ENCODE results near the gene PACRG. TPM values are rescaled to one million over a fixed set of nuclear protein-coding genes. Genes with fewer than 3 reads are reported as not detected.

Gene PACRG
- total and polyA plus RNA-seq, 2 of the 13 experiments (the other 11 are each of a cell fraction or from before 2014, with no cell fraction given), result 0.13 TPM; not detected in 1

DNA sequence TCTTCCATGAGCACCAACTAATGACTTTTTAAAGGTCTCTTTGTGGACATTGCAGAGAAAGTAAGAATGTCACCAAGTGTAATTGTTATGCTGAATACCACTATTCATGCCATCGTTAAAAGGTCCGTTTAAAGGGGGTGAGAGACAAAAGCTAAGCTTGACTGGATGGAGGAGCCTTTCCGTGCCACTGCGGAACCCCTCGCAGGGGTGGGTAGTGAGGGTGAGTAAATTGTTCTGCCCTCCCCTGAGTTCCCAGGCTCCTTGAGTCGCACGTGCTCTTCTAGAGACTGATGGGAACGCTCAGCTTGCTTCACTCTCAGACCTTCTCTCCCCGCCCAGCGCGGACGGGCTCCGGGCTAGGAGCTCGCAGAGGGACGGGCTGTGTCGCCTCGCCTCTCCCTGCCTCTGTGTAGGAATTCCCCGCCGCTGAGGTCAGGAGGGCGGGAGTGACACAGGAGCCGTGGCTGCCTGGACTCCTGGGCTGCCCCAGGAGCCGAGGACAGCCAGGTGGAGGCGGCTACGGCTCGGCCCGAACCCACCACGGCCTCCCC, 371.9 kb downstream of the PACRG start (continued):
- TF ChIP-seq, protein P1, sequence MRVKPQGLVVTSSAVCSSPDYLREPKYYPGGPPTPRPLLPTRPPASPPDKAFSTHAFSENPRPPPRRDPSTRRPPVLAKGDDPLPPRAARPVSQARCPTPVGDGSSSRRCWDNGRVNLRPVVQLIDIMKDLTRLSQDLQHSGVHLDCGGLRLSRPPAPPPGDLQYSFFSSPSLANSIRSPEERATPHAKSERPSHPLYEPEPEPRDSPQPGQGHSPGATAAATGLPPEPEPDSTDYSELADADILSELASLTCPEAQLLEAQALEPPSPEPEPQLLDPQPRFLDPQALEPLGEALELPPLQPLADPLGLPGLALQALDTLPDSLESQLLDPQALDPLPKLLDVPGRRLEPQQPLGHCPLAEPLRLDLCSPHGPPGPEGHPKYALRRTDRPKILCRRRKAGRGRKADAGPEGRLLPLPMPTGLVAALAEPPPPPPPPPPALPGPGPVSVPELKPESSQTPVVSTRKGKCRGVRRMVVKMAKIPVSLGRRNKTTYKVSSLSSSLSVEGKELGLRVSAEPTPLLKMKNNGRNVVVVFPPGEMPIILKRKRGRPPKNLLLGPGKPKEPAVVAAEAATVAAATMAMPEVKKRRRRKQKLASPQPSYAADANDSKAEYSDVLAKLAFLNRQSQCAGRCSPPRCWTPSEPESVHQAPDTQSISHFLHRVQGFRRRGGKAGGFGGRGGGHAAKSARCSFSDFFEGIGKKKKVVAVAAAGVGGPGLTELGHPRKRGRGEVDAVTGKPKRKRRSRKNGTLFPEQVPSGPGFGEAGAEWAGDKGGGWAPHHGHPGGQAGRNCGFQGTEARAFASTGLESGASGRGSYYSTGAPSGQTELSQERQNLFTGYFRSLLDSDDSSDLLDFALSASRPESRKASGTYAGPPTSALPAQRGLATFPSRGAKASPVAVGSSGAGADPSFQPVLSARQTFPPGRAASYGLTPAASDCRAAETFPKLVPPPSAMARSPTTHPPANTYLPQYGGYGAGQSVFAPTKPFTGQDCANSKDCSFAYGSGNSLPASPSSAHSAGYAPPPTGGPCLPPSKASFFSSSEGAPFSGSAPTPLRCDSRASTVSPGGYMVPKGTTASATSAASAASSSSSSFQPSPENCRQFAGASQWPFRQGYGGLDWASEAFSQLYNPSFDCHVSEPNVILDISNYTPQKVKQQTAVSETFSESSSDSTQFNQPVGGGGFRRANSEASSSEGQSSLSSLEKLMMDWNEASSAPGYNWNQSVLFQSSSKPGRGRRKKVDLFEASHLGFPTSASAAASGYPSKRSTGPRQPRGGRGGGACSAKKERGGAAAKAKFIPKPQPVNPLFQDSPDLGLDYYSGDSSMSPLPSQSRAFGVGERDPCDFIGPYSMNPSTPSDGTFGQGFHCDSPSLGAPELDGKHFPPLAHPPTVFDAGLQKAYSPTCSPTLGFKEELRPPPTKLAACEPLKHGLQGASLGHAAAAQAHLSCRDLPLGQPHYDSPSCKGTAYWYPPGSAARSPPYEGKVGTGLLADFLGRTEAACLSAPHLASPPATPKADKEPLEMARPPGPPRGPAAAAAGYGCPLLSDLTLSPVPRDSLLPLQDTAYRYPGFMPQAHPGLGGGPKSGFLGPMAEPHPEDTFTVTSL (CRISPR knock-in tag; IDR thresholded peaks at IDR 0.05; ENCODE audit: borderline replicate concordance), result no peak
- TF ChIP-seq, protein P2, sequence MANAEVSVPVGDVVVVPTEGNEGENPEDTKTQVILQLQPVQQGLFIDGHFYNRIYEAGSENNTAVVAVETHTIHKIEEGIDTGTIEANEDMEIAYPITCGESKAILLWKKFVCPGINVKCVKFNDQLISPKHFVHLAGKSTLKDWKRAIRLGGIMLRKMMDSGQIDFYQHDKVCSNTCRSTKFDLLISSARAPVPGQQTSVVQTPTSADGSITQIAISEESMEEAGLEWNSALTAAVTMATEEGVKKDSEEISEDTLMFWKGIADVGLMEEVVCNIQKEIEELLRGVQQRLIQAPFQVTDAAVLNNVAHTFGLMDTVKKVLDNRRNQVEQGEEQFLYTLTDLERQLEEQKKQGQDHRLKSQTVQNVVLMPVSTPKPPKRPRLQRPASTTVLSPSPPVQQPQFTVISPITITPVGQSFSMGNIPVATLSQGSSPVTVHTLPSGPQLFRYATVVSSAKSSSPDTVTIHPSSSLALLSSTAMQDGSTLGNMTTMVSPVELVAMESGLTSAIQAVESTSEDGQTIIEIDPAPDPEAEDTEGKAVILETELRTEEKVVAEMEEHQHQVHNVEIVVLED (CRISPR knock-in tag; IDR thresholded peaks at IDR 0.05; ENCODE audit: borderline replicate concordance), result no peak

DNA sequence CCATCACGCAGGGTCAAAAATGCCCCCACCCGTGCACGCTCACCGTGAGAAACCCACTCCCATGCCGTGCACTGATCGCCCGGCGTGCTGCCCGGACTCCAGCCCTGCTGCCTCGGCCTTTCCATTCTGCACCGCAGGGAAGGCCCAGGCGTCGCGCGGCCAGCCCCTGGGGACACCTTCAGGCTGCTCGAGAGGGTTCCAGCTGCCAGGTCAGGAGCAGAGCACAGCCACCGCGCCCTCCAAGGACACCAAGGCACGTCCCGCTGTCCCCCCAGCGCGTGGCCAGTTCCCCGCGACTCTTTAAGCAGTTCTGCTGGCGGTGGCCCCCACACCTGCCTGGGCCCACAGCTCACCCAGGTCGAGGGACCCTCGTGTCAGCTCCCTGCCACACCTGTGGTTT, 372.5 kb downstream of the PACRG start:
- CTCF ChIA-PET (ENCODE audit: low intra/inter-chr PET ratio, low total read pairs), result no interaction called here
- no peak overlapping the region for H3K27ac ChIP-seq (ENCODE audit: extremely low read length, insufficient read depth, low read length)
- DNase-seq (ENCODE audit: low spot score) (no peak), FAIRE-seq (no peak), ATAC-seq (no peak)
- no peak overlapping the region for H2AFZ ChIP-seq (ENCODE audit: low read length)
- intact Hi-C loops (cut with micrococcal nuclease; ENCODE audit: unreplicated experiment) (no loop called here), in situ Hi-C loops (cut with HindIII; ENCODE audit: extremely low pct_ligation_motif_present, low pct_unique_long_range_greater_than_20kb) (no loop called here)
- POLR2A ChIA-PET, result no interaction called here
- H3K79me2 ChIP-seq (ENCODE audit: insufficient read depth, low read length), result no peaks in the 10 kb centered on the region
- 66% methylated on average over 24 of the region's 27 CpGs for WGBS (ENCODE audit: low lambda C conversion rate)
- no peaks in the 10 kb centered on the region for H3K36me3 ChIP-seq (replicated peaks in 1 of 2; ENCODE audit: control insufficient read depth in 1 of 2, insufficient read depth in 2 of 2, low read length in 2 of 2)
- no peaks in the 10 kb centered on the region for H3K4me1 ChIP-seq (ENCODE audit: insufficient read depth, low read length)
- TF ChIP-seq, protein P3, sequence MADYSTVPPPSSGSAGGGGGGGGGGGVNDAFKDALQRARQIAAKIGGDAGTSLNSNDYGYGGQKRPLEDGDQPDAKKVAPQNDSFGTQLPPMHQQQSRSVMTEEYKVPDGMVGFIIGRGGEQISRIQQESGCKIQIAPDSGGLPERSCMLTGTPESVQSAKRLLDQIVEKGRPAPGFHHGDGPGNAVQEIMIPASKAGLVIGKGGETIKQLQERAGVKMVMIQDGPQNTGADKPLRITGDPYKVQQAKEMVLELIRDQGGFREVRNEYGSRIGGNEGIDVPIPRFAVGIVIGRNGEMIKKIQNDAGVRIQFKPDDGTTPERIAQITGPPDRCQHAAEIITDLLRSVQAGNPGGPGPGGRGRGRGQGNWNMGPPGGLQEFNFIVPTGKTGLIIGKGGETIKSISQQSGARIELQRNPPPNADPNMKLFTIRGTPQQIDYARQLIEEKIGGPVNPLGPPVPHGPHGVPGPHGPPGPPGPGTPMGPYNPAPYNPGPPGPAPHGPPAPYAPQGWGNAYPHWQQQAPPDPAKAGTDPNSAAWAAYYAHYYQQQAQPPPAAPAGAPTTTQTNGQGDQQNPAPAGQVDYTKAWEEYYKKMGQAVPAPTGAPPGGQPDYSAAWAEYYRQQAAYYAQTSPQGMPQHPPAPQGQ (CRISPR knock-in tag; IDR thresholded peaks at IDR 0.05; ENCODE audit: borderline replicate concordance), result no peak
- no peak for TF ChIP-seq ZNF17 (CRISPR knock-in tag; IDR thresholded peaks at IDR 0.05)
- TF ChIP-seq ZNF547 (CRISPR knock-in tag; IDR thresholded peaks at IDR 0.05), result no peak
- TF ChIP-seq ZNF652 (CRISPR knock-in tag; IDR thresholded peaks at IDR 0.05; ENCODE audit: borderline replicate concordance, low read depth), result no peak
- no peak for TF ChIP-seq ZNF282 (IDR thresholded peaks at IDR 0.05; ENCODE audit: partially characterized antibody)
- no peak overlapping the region for H3K9ac ChIP-seq (ENCODE audit: insufficient read depth, low read depth, low read length)
- no peak overlapping the region for H3K4me3 ChIP-seq (replicated peaks in 1 of 3; ENCODE audit: insufficient read depth in 1 of 3, low read depth in 2 of 3, low read length in 3 of 3)
- peaks cover 0 to 14% of the 10 kb centered on the region in 2 experiments; a peak in 4 of 5 replicates for H3K27me3 ChIP-seq (ENCODE audit: control insufficient read depth in 1 of 2, insufficient read depth in 2 of 2, low read length in 2 of 2)
- no peaks in the 10 kb centered on the region for H4K20me1 ChIP-seq (ENCODE audit: insufficient read depth, low read length)
- no TSS peak for BruUV-seq (replicated peaks)
- no peak overlapping the region for H3K4me2 ChIP-seq (ENCODE audit: low read depth, low read length)
- H3K9me3 ChIP-seq (ENCODE audit: low read length), result no peaks in the 10 kb centered on the region
